Measurements from ENCODE around the gene METTL25B. TPM values are rescaled to one million over a fixed set of nuclear protein-coding genes. Genes with fewer than 3 reads are reported as not detected.

METTL25B gene
- total and polyA plus RNA-seq, 12 donors, result 12.8 to 45.2 (median 15.6) TPM

DNA sequence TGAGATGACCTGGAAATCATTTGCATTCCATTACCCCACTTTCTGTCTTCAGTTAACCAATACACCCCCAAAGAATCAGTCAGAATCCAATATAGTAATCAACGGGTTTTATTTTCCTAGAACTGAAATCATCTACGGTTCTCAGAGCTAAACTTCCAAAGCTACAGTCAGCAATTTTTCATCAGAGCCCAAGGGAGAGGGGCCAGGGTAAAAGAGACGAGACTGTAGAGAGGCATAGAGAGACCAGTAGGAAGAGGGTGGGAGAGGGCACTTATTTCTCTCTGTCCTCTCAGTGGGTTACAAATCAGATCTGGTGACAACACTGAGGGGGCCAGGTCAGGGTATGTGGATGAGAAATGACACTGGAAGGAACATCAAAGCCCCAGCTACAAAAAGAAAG lies 13.7 kb downstream of the METTL25B start:
- H3K4me3 ChIP-seq, result peak overlapping the region in 1 of 10 donors; percentile 67
- peak overlapping the region in 9 of 10 donors; percentile 61 to 96 (median 89) for H3K27ac ChIP-seq
- TF ChIP-seq CTCF (IDR thresholded peaks at IDR 0.05), result no peak
- H3K36me3 ChIP-seq, result peaks cover 0 to 54% (median 29%) of the 10 kb centered on the region in 9 donors
- H3K9me3 ChIP-seq, result no peaks in the 10 kb centered on the region
- no peak for DNase-seq
- intact Hi-C loops (cut with DNase I), result loop anchor here in 1 of 10 donors (10.0 kb wide), 1 partner anchor 237 kb away; the partner anchor contains the start of gene MEF2D
- no peak for ATAC-seq
- peaks cover 10 to 60% (median 37%) of the 10 kb centered on the region in 9 donors for H3K4me1 ChIP-seq
- 87 to 91% methylated on average over 3 of the region's 3 CpGs for WGBS, 2 donors
- no peaks in the 10 kb centered on the region for H3K27me3 ChIP-seq

GRCh38 chr1:156742801-156743200 lies 14.5 kb downstream of the METTL25B start:
- peaks cover 0 to 46% (median 23%) of the 10 kb centered on the region in 9 donors for H3K36me3 ChIP-seq
- intact Hi-C loops (cut with DNase I), result loop anchor here in 1 of 10 donors (10.0 kb wide), 1 partner anchor 238 kb away; the partner anchor contains the start of gene MEF2D
- peak overlapping the region in 1 of 10 donors; percentile 96 for H3K27ac ChIP-seq
- no peak for ATAC-seq
- DNase-seq, result no peak
- H3K4me1 ChIP-seq, result peaks cover 14 to 67% (median 43%) of the 10 kb centered on the region in 9 donors
- H3K4me3 ChIP-seq, result no peak overlapping the region
- no peak for TF ChIP-seq CTCF (IDR thresholded peaks at IDR 0.05)
- H3K9me3 ChIP-seq, result no peaks in the 10 kb centered on the region
- no peaks in the 10 kb centered on the region for H3K27me3 ChIP-seq
- WGBS, 2 donors, result 91 to 94% methylated on average over 4 of the region's 4 CpGs

- Histone ChIP-seq H3K36me3 (peaks cover 0 to 38% (median 21%) of the 10 kb centered on the region in 9 donors), H3K27ac (peak overlapping the region in 7 of 10 donors; percentile 18 to 100 (median 95)), H3K9me3 (no peaks in the 10 kb centered on the region), H3K4me1 (peaks cover 22 to 76% (median 52%) of the 10 kb centered on the region in 9 donors), H3K27me3 (no peaks in the 10 kb centered on the region), H3K4me3 (no peak overlapping the region)
- no peak for TF ChIP-seq CTCF (IDR thresholded peaks at IDR 0.05)
- DNase-seq (no peak), ATAC-seq (no peak)
- whole genome bisulfite sequencing, 2 donors, result 73 to 77% methylated on average over 14 of the region's 14 CpGs
- intact Hi-C loops (cut with DNase I), result loop anchor here in 1 of 10 donors (10.0 kb wide), 1 partner anchor 239 kb away; the partner anchor contains the start of gene MEF2D
These were observed 15.4 kb downstream of the METTL25B start for GRCh38 chr1:156743367-156744302.

GRCh38 chr1:156744344-156744743 lies 16.1 kb downstream of the METTL25B start:
- 74 to 77% methylated on average over 12 of the region's 12 CpGs for WGBS, 2 donors
- no peak overlapping the region for H3K4me3 ChIP-seq
- no peaks in the 10 kb centered on the region for H3K27me3 ChIP-seq
- peak overlapping the region in 6 of 10 donors; percentile 18 to 100 (median 98) for H3K27ac ChIP-seq
- TF ChIP-seq CTCF (IDR thresholded peaks at IDR 0.05), result no peak
- peaks cover 26 to 76% (median 59%) of the 10 kb centered on the region in 9 donors for H3K4me1 ChIP-seq
- intact Hi-C loops (cut with DNase I), result loop anchor here in 1 of 10 donors (10.0 kb wide), 1 partner anchor 240 kb away; the partner anchor contains the start of gene MEF2D
- ATAC-seq, result no peak
- H3K9me3 ChIP-seq, result no peaks in the 10 kb centered on the region
- H3K36me3 ChIP-seq, result peaks cover 0 to 36% (median 21%) of the 10 kb centered on the region in 9 donors
- DNase-seq, result no peak
